ENCODE data around the gene ITGB3BP.

Gene ITGB3BP

DNA sequence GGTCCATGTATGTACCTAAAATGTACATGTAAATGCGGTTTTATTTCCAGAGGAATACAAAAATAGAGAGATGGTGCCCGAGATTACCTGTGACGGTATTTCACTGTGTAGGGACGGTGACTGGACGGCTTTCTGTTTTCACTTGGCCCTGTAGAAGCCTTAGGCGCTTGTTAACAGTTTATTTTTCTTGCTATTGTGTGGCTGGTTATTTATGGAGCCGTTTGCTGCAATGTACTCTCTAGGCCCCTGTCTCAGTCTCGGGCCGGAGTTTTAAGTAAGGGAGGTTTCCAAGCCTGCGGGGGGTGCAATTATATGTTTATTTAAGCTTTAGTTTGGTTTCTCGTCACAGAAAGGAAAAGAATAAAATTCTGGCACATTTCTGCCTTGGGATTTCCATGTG lies 713 bp upstream of the ITGB3BP start:
- Histone ChIP-seq H3K36me3 (peaks cover 0 to 28% (median under 1%) of the 10 kb centered on the region in 11 experiments; a peak in 10 of 22 replicates), H3K27me3 (no peaks in the 10 kb centered on the region), H3K4me3 (peak overlapping the region; percentile 72 to 87 (median 77)), H3K9ac (peak overlapping the region; percentile 81 to 97 (median 90)), H3K4me2 (peak overlapping the region; percentile 67 to 93 (median 88)), H3K4me1 (peaks cover 18 to 27% (median 25%) of the 10 kb centered on the region in 10 experiments), H4K20me1 (no peaks in the 10 kb centered on the region), H3K27ac (peak overlapping the region; percentile 86 to 99 (median 93)), H3K9me3 (replicated peaks in 1 of 11) (no peaks in the 10 kb centered on the region)
- TF ChIP-seq Cebpa-rat (IDR thresholded peaks at IDR 0.05), result no peak

DNA sequence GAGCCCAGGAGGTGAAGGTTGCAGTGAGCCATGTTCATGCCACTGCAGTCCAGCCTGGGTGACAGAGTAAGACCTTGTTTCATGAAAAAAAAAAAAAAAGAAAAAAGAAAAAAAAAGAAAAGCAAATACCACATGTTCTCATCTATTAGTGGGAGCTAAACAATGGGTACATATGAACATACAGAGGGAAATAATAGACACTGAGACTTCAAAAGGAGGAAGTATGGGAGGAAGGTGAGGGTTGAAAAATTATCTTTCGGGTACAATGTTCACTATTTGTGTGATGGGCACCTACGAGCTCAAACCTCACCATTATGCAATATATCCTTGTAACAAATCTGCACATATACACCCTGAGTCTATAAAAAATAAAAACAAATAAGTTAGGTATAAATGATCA lies 6.4 kb downstream of the ITGB3BP start:
- H3K36me3 ChIP-seq, result peaks cover 0 to 19% (median 4%) of the 10 kb centered on the region in 11 experiments; a peak in 8 of 22 replicates
- H3K9ac ChIP-seq, result no peak overlapping the region
- TF ChIP-seq Cebpa-rat (IDR thresholded peaks at IDR 0.05), result no peak
- H3K4me3 ChIP-seq, result no peak overlapping the region
- no peak overlapping the region for H3K27ac ChIP-seq
- peaks cover 0 to 13% (median 7%) of the 10 kb centered on the region in 11 experiments; a peak in 9 of 22 replicates for H3K9me3 ChIP-seq (replicated peaks in 1 of 11)
- no peaks in the 10 kb centered on the region for H3K27me3 ChIP-seq
- no peaks in the 10 kb centered on the region for H4K20me1 ChIP-seq
- H3K4me1 ChIP-seq, result peaks cover 0 to 4% (median 3%) of the 10 kb centered on the region in 10 experiments; a peak in 15 of 20 replicates
- H3K4me2 ChIP-seq, result no peak overlapping the region

DNA sequence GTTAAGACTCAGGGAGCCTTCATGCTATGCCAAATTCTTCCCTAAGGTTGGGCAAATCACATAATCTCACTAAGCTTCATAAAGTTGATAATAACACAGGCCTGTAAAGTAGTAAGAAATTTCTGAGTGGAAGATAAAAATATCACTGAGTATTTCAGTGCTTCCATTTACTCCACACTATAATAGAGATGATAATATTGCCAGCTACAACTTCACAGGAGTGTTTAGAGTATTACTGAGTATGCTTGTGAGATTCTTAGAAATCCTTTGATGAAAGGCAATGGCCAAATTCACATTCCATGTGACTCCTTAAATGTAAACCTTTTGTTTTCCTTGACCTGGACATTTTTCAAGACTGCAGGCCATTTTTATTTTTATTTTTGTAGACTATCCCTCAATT lies 10.4 kb downstream of the ITGB3BP start:
- Histone ChIP-seq H3K9me3 (replicated peaks in 1 of 11) (peaks cover 0 to 13% (median 7%) of the 10 kb centered on the region in 11 experiments; a peak in 9 of 22 replicates), H3K27ac (no peak overlapping the region), H3K4me2 (no peak overlapping the region), H3K27me3 (no peaks in the 10 kb centered on the region), H3K4me3 (no peak overlapping the region), H3K9ac (no peak overlapping the region), H3K4me1 (no peaks in the 10 kb centered on the region), H3K36me3 (peaks cover 0 to 44% (median 18%) of the 10 kb centered on the region in 11 experiments; a peak in 19 of 22 replicates), H4K20me1 (no peaks in the 10 kb centered on the region)
- no peak for TF ChIP-seq Cebpa-rat (IDR thresholded peaks at IDR 0.05)

DNA sequence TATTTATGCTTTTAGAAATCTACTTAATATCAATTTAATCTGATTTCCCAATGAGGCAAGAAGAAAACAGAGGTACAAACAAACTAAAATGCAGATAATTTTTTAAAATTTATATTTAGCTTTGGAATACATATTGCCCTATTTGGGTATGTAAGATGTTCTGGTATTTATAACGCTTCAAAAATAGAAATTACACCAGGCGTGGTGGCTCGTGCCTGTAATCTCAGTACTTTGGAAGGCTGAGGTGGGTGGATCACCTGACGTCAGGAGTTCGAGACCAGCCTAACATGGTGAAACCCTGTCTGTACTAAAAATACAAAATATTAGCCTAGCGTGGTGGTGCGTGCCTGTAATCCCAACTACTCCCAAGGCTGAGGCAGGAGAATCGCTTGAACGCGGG lies 13.3 kb downstream of the ITGB3BP start:
- TF ChIP-seq Cebpa-rat (IDR thresholded peaks at IDR 0.05), result no peak
- Histone ChIP-seq H3K27ac (no peak overlapping the region), H3K4me2 (no peak overlapping the region), H3K4me3 (no peak overlapping the region), H3K36me3 (peaks cover 13 to 52% (median 34%) of the 10 kb centered on the region in 11 experiments), H3K9ac (no peak overlapping the region), H3K9me3 (replicated peaks in 1 of 11) (peaks cover 0 to 25% (median 19%) of the 10 kb centered on the region in 11 experiments; a peak in 16 of 22 replicates), H3K27me3 (no peaks in the 10 kb centered on the region), H3K4me1 (no peaks in the 10 kb centered on the region), H4K20me1 (no peaks in the 10 kb centered on the region)

DNA sequence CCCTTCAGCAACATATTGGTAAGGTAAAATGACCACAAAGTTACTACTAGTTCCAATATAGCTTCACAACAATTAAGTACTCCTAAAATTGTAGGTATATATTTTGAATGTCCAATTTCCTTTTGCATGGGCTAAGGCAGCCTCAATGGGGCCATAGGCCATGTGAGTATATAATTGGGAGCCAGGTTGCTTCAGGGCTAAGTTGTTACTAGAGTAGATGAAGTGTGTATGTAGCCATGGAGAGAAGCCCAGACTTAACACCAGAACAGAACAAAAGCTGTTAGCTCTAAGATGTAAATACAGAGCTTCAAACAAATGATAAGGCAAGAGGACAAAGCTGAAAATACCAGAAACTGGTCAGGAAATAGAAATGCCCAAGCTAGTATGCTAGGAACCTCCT lies 16.2 kb downstream of the ITGB3BP start:
- Histone ChIP-seq H3K9me3 (replicated peaks in 1 of 11) (peaks cover 0 to 15% (median 11%) of the 10 kb centered on the region in 11 experiments; a peak in 14 of 22 replicates), H4K20me1 (no peaks in the 10 kb centered on the region), H3K27ac (no peak overlapping the region), H3K4me2 (no peak overlapping the region), H3K36me3 (peaks cover 13 to 53% (median 32%) of the 10 kb centered on the region in 11 experiments), H3K4me1 (no peaks in the 10 kb centered on the region), H3K27me3 (no peaks in the 10 kb centered on the region), H3K9ac (no peak overlapping the region), H3K4me3 (no peak overlapping the region)
- TF ChIP-seq Cebpa-rat (IDR thresholded peaks at IDR 0.05), result no peak

DNA sequence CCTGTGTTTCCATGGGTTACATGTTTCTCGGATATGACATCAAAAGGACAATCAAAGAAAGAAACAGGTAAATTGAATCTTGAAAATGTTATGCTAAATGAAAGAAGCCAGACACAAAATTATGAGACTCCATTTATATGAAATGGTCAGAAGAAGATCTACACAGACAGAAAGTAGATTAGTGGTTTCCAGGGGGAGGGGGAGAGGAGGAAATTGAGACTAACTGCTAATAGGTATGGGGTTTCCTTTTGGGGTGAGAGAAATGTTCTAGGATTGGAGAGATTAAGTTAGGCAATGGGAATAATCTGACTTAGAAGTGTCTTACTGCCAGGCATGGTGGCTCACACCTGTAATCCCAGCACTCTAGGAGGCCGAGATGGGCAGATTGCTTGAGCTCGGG lies 21.8 kb downstream of the ITGB3BP start:
- H3K9ac ChIP-seq, result no peak overlapping the region

DNA sequence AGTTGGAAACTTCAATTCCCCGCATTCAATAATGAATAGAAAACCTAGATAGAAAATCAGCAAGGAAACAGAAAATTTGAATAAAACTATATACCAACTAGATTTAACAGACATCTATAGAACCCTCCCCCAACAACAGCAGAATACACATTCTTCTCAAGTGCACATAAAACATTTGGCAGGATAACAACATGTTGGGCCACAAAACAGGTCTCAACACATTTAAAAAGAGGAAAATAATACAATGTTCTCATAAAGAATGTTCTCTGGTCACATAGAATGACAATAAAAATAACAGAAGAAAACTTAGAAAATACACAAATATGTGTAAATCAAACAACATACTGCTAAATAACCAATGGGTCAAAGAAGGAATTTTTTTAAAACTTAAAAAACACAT lies 24.9 kb downstream of the ITGB3BP start:
- H3K27ac ChIP-seq, result no peak overlapping the region
- H3K27me3 ChIP-seq, result no peaks in the 10 kb centered on the region
- no peaks in the 10 kb centered on the region; a peak in 1 of 22 replicates for H4K20me1 ChIP-seq
- H3K4me3 ChIP-seq, result no peak overlapping the region
- TF ChIP-seq Cebpa-rat (IDR thresholded peaks at IDR 0.05), result no peak
- no peak overlapping the region for H3K9ac ChIP-seq
- no peaks in the 10 kb centered on the region; a peak in 1 of 22 replicates for H3K9me3 ChIP-seq (replicated peaks in 1 of 11)
- H3K4me2 ChIP-seq, result no peak overlapping the region
- peaks cover 0 to 51% (median 18%) of the 10 kb centered on the region in 11 experiments; a peak in 13 of 22 replicates for H3K36me3 ChIP-seq
- 0 out of 20 replicates have a peak, but pooled peaks cover 0 to 4% (median 0%) of the 10 kb centered on the region in 10 experiments for H3K4me1 ChIP-seq

More for the DNA sequence above, 21.8 kb downstream of the ITGB3BP start:
- H3K9me3 ChIP-seq (replicated peaks in 1 of 11), result peaks cover 0 to 4% (median 3%) of the 10 kb centered on the region in 11 experiments; a peak in 12 of 22 replicates
- H3K27me3 ChIP-seq, result no peaks in the 10 kb centered on the region
- TF ChIP-seq Cebpa-rat (IDR thresholded peaks at IDR 0.05), result no peak
- no peak overlapping the region for H3K4me2 ChIP-seq
- no peak overlapping the region for H3K27ac ChIP-seq
- peaks cover 2 to 56% (median 21%) of the 10 kb centered on the region in 11 experiments for H3K36me3 ChIP-seq
- 0 out of 20 replicates have a peak, but pooled peaks cover 0 to 4% (median 0%) of the 10 kb centered on the region in 10 experiments for H3K4me1 ChIP-seq
- no peaks in the 10 kb centered on the region for H4K20me1 ChIP-seq
- H3K4me3 ChIP-seq, result no peak overlapping the region

DNA sequence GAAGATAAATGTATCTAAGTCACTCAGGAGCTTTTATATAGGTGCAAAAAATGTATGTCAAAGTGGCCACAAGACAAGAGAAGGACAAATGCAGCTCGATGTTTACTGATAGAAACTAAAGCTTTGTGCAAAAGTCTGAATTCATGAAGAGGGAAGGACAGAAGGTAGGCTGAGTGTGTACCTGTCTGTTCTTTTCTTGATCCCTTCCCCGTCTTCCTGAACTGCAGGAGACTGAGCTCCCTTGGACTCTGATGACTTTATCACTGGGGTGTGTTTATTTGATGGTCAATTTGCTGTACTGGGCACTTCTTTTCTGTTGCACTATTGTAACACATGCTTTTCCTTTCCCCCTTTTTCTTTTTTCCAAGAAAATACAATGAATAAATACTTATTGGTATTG lies 25.4 kb downstream of the ITGB3BP start:
- no peaks in the 10 kb centered on the region for H3K27me3 ChIP-seq
- no peak for TF ChIP-seq Cebpa-rat (IDR thresholded peaks at IDR 0.05)
- 0 out of 20 replicates have a peak, but pooled peaks cover 0 to 4% (median 0%) of the 10 kb centered on the region in 10 experiments for H3K4me1 ChIP-seq

DNA sequence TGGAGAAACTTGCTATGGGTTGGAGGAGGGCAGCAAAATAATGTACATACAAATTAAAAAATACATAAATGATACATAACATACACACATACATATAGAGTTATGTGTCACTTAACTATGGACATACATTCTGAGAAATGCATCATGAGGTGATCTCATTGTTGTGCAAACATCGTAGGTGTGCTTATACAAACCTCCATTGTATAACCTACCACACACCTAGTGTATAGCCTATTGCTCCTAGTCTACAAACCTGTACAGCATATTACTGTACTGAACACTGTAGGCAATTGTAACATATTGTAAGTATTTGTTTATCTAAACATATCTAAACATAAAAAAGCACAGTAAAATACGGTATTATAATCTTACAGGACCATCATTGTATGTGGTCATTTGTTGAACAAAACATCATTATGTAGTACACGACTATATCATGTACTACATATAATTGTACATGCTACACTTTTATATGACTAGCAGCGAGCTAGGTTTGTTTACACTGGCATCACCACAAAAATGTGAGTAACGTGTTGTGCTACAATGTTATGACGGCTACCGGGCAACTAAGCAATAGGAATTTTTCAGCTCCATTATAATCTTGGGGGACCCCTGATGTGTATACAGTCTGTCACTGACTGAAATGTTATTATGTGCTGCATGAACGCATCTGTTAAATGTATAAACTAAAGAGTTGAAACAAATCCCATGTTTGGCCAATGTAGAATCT lies 35.5 kb downstream of the ITGB3BP start:
- Histone ChIP-seq H3K4me2 (no peak overlapping the region), H3K4me3 (no peak overlapping the region)

More for the DNA sequence above, 25.4 kb downstream of the ITGB3BP start:
- Histone ChIP-seq H3K9ac (no peak overlapping the region), H3K4me2 (no peak overlapping the region), H3K4me3 (no peak overlapping the region), H3K9me3 (replicated peaks in 1 of 11) (no peaks in the 10 kb centered on the region; a peak in 1 of 22 replicates), H4K20me1 (no peaks in the 10 kb centered on the region; a peak in 1 of 22 replicates), H3K36me3 (peaks cover 0 to 51% (median 18%) of the 10 kb centered on the region in 11 experiments; a peak in 13 of 22 replicates), H3K27ac (no peak overlapping the region)

More for the DNA sequence above, 35.5 kb downstream of the ITGB3BP start:
- no peaks in the 10 kb centered on the region for H3K9me3 ChIP-seq (replicated peaks in 1 of 11)
- H3K27me3 ChIP-seq, result no peaks in the 10 kb centered on the region
- TF ChIP-seq Cebpa-rat (IDR thresholded peaks at IDR 0.05), result no peak
- peaks cover 0 to 51% (median 16%) of the 10 kb centered on the region in 11 experiments; a peak in 12 of 22 replicates for H3K36me3 ChIP-seq
- H4K20me1 ChIP-seq, result no peaks in the 10 kb centered on the region
- H3K4me1 ChIP-seq, result no peaks in the 10 kb centered on the region
- H3K9ac ChIP-seq, result no peak overlapping the region
- H3K27ac ChIP-seq, result no peak overlapping the region
